Naive B cell (primary cell): ENCODE measurements around the gene ADAMTS19. TPM values are rescaled to one million over a fixed set of nuclear protein-coding genes. Genes with fewer than 3 reads are reported as not detected.
A peak's percentile ranks its signal among the peaks of the same experiment; 100 is the strongest.
"Not testable (repeated sequence)": the region's sequence is repeated elsewhere in the genome, so short reads cannot be mapped to it uniquely, and the experiment has no call there.

ENCODE experiments used
- ATAC-seq, 2 donors: fragments of 150-1000 bp; cut with Tn5 transposase; 2 replicates each; pipeline ENCODE4 v1.10.0; 2021; ENCODE audit warnings: low read depth in 2 of 2, mild to moderate bottlenecking in 2 of 2, moderate library complexity in 2 of 2
- DNase-seq: peaks from one replicate; pipeline ENCODE4 v3.0.0; 2022
- H3K27ac Mint-ChIP-seq, 6 donors: one replicate each; pipeline ENCODE4 v1.8.0; 2020 to 2022; ENCODE audit warnings: mild to moderate bottlenecking in 6 of 6, mixed read lengths in 6 of 6, moderate library complexity in 5 of 6, inconsistent platforms in 2 of 6
- H3K27me3 Mint-ChIP-seq, 3 donors: one replicate each; pipeline ENCODE4 v1.8.0; 2021 to 2022; ENCODE audit warnings: mixed read lengths in 3 of 3, mild to moderate bottlenecking in 1 of 3
- H3K36me3 Mint-ChIP-seq, 2 donors: one replicate each; pipeline ENCODE4 v1.8.0; 2020 to 2022; ENCODE audit warnings: mixed read lengths in 2 of 2, inconsistent platforms in 1 of 2, mild to moderate bottlenecking in 1 of 2
- H3K4me1 Mint-ChIP-seq, 3 donors: one replicate each; pipeline ENCODE4 v1.8.0; 2020 to 2022; ENCODE audit warnings: mixed read lengths in 3 of 3, inconsistent platforms in 1 of 3, mild to moderate bottlenecking in 1 of 3, moderate library complexity in 1 of 3
- H3K4me3 Mint-ChIP-seq, 8 donors: one replicate each; pipeline ENCODE4 v1.8.0; 2020 to 2022; ENCODE audit warnings: mild to moderate bottlenecking in 8 of 8, mixed read lengths in 8 of 8, moderate library complexity in 8 of 8, inconsistent platforms in 2 of 8
- H3K9me3 Mint-ChIP-seq, 7 donors: one replicate each; pipeline ENCODE4 v1.8.0; 2020 to 2022; ENCODE audit warnings: mixed read lengths in 7 of 7, mild to moderate bottlenecking in 5 of 7, inconsistent platforms in 2 of 7, moderate library complexity in 1 of 7
- polyA plus RNA-seq, 6 donors: library from polyadenylated mRNA; unstranded; fragments of 300-500 nt; fragmentation: Illumina TruSeq; gene quantifications; one replicate each; pipeline ENCODE4 v1.2.3, GENCODE V29; 2021; ENCODE audit warnings: low read depth in 6 of 6

ADAMTS19 gene
- polyA plus RNA-seq, 6 donors from 2014 or later, result not detected

- H3K4me3 Mint-ChIP-seq, result no peak overlapping the region
- H3K9me3 Mint-ChIP-seq, result peaks cover 3 to 17% (median 9%) of the 10 kb centered on the region in 7 donors
- H3K27me3 Mint-ChIP-seq, result peaks cover 0 to 3% (median 0%) of the 10 kb centered on the region in 3 donors
These were observed 170.0 kb downstream of the ADAMTS19 start for GRCh38 chr5:129630101-129630500.

GRCh38 chr5:129631961-129632360, 171.9 kb downstream of the ADAMTS19 start:
- Mint-ChIP-seq H3K27me3 (peaks cover 0 to 3% (median 0%) of the 10 kb centered on the region in 3 donors), H3K4me1 (no peaks in the 10 kb centered on the region), H3K27ac (no peak overlapping the region), H3K9me3 (peaks cover 3 to 21% (median 9%) of the 10 kb centered on the region in 7 donors), H3K4me3 (no peak overlapping the region), H3K36me3 (peaks cover 4 to 15% of the 10 kb centered on the region in 2 donors)
- DNase-seq, result no peak
- ATAC-seq, result no peak

More at GRCh38 chr5:129630101-129630500, 170.0 kb downstream of the ADAMTS19 start:
- ATAC-seq (no peak), DNase-seq (no peak)
- peaks cover 0 to 15% of the 10 kb centered on the region in 2 donors for H3K36me3 Mint-ChIP-seq
- H3K27ac Mint-ChIP-seq, result no peak overlapping the region
- H3K4me1 Mint-ChIP-seq, result no peaks in the 10 kb centered on the region

- H3K27ac Mint-ChIP-seq, H3K4me1 Mint-ChIP-seq, DNase-seq, H3K27me3 Mint-ChIP-seq, ATAC-seq, H3K4me3 Mint-ChIP-seq: not testable (repeated sequence)
- Mint-ChIP-seq H3K36me3 (peaks cover 4 to 15% of the 10 kb centered on the region in 2 donors), H3K9me3 (peaks cover 3 to 21% (median 8%) of the 10 kb centered on the region in 7 donors)
These were observed 177.4 kb downstream of the ADAMTS19 start for GRCh38 chr5:129637501-129637900.

GRCh38 chr5:129639331-129639730, 179.2 kb downstream of the ADAMTS19 start:
- peaks cover 0 to 11% (median 5%) of the 10 kb centered on the region in 7 donors for H3K9me3 Mint-ChIP-seq
- H3K27me3 Mint-ChIP-seq, result no peaks in the 10 kb centered on the region
- no peak overlapping the region for H3K27ac Mint-ChIP-seq
- DNase-seq (no peak), ATAC-seq (no peak)
- H3K4me3 Mint-ChIP-seq, result no peak overlapping the region
- H3K4me1 Mint-ChIP-seq, result no peaks in the 10 kb centered on the region
- H3K36me3 Mint-ChIP-seq, result peaks cover 4 to 7% of the 10 kb centered on the region in 2 donors

- DNase-seq (no peak), ATAC-seq (no peak)
- H3K27me3 Mint-ChIP-seq, result no peaks in the 10 kb centered on the region
- H3K4me3 Mint-ChIP-seq, result no peak overlapping the region
- H3K36me3 Mint-ChIP-seq, result no peaks in the 10 kb centered on the region
- H3K27ac Mint-ChIP-seq, result no peak overlapping the region
- H3K4me1 Mint-ChIP-seq, result no peaks in the 10 kb centered on the region
- peaks cover 0 to 11% (median 0%) of the 10 kb centered on the region in 7 donors for H3K9me3 Mint-ChIP-seq
These were observed 192.4 kb downstream of the ADAMTS19 start for GRCh38 chr5:129652349-129653056.

- ATAC-seq (no peak), DNase-seq (no peak)
- Mint-ChIP-seq H3K9me3 (peaks cover 0 to 11% (median 0%) of the 10 kb centered on the region in 7 donors), H3K4me1 (no peaks in the 10 kb centered on the region), H3K36me3 (no peaks in the 10 kb centered on the region), H3K27ac (no peak overlapping the region), H3K4me3 (no peak overlapping the region), H3K27me3 (no peaks in the 10 kb centered on the region)
These were observed 192.9 kb downstream of the ADAMTS19 start for GRCh38 chr5:129653057-129653375.

- no peak for ATAC-seq
- H3K36me3 Mint-ChIP-seq, result no peaks in the 10 kb centered on the region
- no peak overlapping the region for H3K4me3 Mint-ChIP-seq
- no peak for DNase-seq
- H3K27ac Mint-ChIP-seq, result no peak overlapping the region
- no peaks in the 10 kb centered on the region for H3K4me1 Mint-ChIP-seq
- H3K9me3 Mint-ChIP-seq, result peaks cover 0 to 11% (median 0%) of the 10 kb centered on the region in 7 donors
- no peaks in the 10 kb centered on the region for H3K27me3 Mint-ChIP-seq
These were observed 193.3 kb downstream of the ADAMTS19 start for GRCh38 chr5:129653442-129653841.

- ATAC-seq (no peak), DNase-seq (no peak)
- H3K9me3 Mint-ChIP-seq, result no peaks in the 10 kb centered on the region
- no peak overlapping the region for H3K4me3 Mint-ChIP-seq
- no peaks in the 10 kb centered on the region for H3K4me1 Mint-ChIP-seq
- H3K36me3 Mint-ChIP-seq, result no peaks in the 10 kb centered on the region
- no peak overlapping the region for H3K27ac Mint-ChIP-seq
- no peaks in the 10 kb centered on the region for H3K27me3 Mint-ChIP-seq
These were observed 196.9 kb downstream of the ADAMTS19 start for GRCh38 chr5:129656952-129657351.

GRCh38 chr5:129658801-129659200, 198.7 kb downstream of the ADAMTS19 start:
- Mint-ChIP-seq H3K36me3 (no peaks in the 10 kb centered on the region), H3K4me3 (no peak overlapping the region), H3K4me1 (no peaks in the 10 kb centered on the region), H3K27me3 (no peaks in the 10 kb centered on the region), H3K27ac (no peak overlapping the region), H3K9me3 (no peaks in the 10 kb centered on the region)
- ATAC-seq, result no peak
- no peak for DNase-seq

GRCh38 chr5:129661366-129662035, 201.4 kb downstream of the ADAMTS19 start:
- Mint-ChIP-seq H3K4me3 (no peak overlapping the region), H3K27ac (no peak overlapping the region), H3K4me1 (no peaks in the 10 kb centered on the region), H3K36me3 (no peaks in the 10 kb centered on the region), H3K27me3 (no peaks in the 10 kb centered on the region), H3K9me3 (no peaks in the 10 kb centered on the region)
- no peak for DNase-seq
- ATAC-seq, result no peak

GRCh38 chr5:129664336-129664937, 204.3 kb downstream of the ADAMTS19 start:
- DNase-seq, result peak; percentile 1
- no peak overlapping the region for H3K4me3 Mint-ChIP-seq
- no peak overlapping the region for H3K27ac Mint-ChIP-seq
- H3K27me3 Mint-ChIP-seq, result no peaks in the 10 kb centered on the region
- peaks cover 3 to 17% (median 5%) of the 10 kb centered on the region in 7 donors for H3K9me3 Mint-ChIP-seq
- H3K36me3 Mint-ChIP-seq, result no peaks in the 10 kb centered on the region
- no peaks in the 10 kb centered on the region for H3K4me1 Mint-ChIP-seq
- no peak for ATAC-seq

GRCh38 chr5:129670957-129671500, 210.9 kb downstream of the ADAMTS19 start:
- H3K9me3 Mint-ChIP-seq, result peaks cover 8 to 31% (median 11%) of the 10 kb centered on the region in 7 donors
- H3K36me3 Mint-ChIP-seq, result no peaks in the 10 kb centered on the region
- H3K4me1 Mint-ChIP-seq, result no peaks in the 10 kb centered on the region
- no peaks in the 10 kb centered on the region for H3K27me3 Mint-ChIP-seq
- H3K27ac Mint-ChIP-seq, result no peak overlapping the region
- ATAC-seq (no peak), DNase-seq (no peak)
- no peak overlapping the region for H3K4me3 Mint-ChIP-seq

GRCh38 chr5:129672006-129672405, 211.9 kb downstream of the ADAMTS19 start:
- ATAC-seq (no peak), DNase-seq (no peak)
- H3K4me1 Mint-ChIP-seq, result no peaks in the 10 kb centered on the region
- no peak overlapping the region for H3K27ac Mint-ChIP-seq
- peak overlapping the region in 1 of 8 donors; percentile 8 for H3K4me3 Mint-ChIP-seq
- H3K9me3 Mint-ChIP-seq, result peaks cover 8 to 31% (median 11%) of the 10 kb centered on the region in 7 donors
- no peaks in the 10 kb centered on the region for H3K27me3 Mint-ChIP-seq
- no peaks in the 10 kb centered on the region for H3K36me3 Mint-ChIP-seq

- DNase-seq (no peak), ATAC-seq (no peak)
- Mint-ChIP-seq H3K4me3 (no peak overlapping the region), H3K27ac (no peak overlapping the region), H3K4me1 (no peaks in the 10 kb centered on the region), H3K9me3 (peaks cover 0 to 4% (median 2%) of the 10 kb centered on the region in 7 donors), H3K36me3 (no peaks in the 10 kb centered on the region), H3K27me3 (no peaks in the 10 kb centered on the region)
These were observed 219.6 kb downstream of the ADAMTS19 start for GRCh38 chr5:129679671-129680070.
